WERI-Rb-1 (cell line): ENCODE results near the gene ECI1.

Experiments used
- DNase-seq: peaks from one replicate; pipeline ENCODE4 v3.0.0-alpha.2; 2020
- H3K27ac ChIP-seq: fragments of 250-450 bp; sonication (Bioruptor Pico); 2 replicates; pipeline ENCODE4 v1.5.1; 2020; ENCODE audit warnings: mild to moderate bottlenecking, moderate library complexity
- H3K27me3 ChIP-seq: fragments of 250-450 bp; sonication (Bioruptor Pico); 2 replicates; pipeline ENCODE4 v1.5.1; 2021; ENCODE audit warnings: mild to moderate bottlenecking, low read depth, moderate library complexity; ENCODE audit not compliant: insufficient read depth, severe bottlenecking
- H3K36me3 ChIP-seq: fragments of 250-450 bp; sonication (Bioruptor Pico); 2 replicates; pipeline ENCODE4 v1.5.1; 2020; ENCODE audit warnings: mild to moderate bottlenecking, moderate library complexity
- H3K4me3 ChIP-seq: 2 replicates; pipeline ENCODE4 v1.5.1; 2011; ENCODE audit warnings: low read depth, mild to moderate bottlenecking, control low read depth, low read length
- H3K9me3 ChIP-seq: fragments of 250-450 bp; sonication (Bioruptor Pico); 2 replicates; pipeline ENCODE4 v1.5.1; 2021; ENCODE audit warnings: mild to moderate bottlenecking, moderate library complexity; ENCODE audit not compliant: severe bottlenecking
- CTCF ChIP-seq: IDR thresholded peaks from 2 replicates; pipeline ENCODE4 v1.5.1; 2011; ENCODE audit warnings: low read depth, mild to moderate bottlenecking, control low read depth, inconsistent platforms, low read length

The ECI1 gene

GRCh38 chr16:2230376-2230775, 21.0 kb downstream of the ECI1 start:
- Histone ChIP-seq H3K9me3 (no peaks in the 10 kb centered on the region), H3K4me3 (no peak overlapping the region), H3K27me3 (no peaks in the 10 kb centered on the region), H3K36me3 (peaks cover 88% of the 10 kb centered on the region), H3K27ac (no peak overlapping the region)
- no peak for TF ChIP-seq CTCF
- DNase-seq, result no peak

GRCh38 chr16:2229632-2230250, 21.6 kb downstream of the ECI1 start:
- Histone ChIP-seq H3K9me3 (no peaks in the 10 kb centered on the region), H3K27me3 (no peaks in the 10 kb centered on the region), H3K27ac (no peak overlapping the region), H3K4me3 (no peak overlapping the region), H3K36me3 (peaks cover 88% of the 10 kb centered on the region)
- no peak for DNase-seq
- TF ChIP-seq CTCF, result no peak

- Histone ChIP-seq H3K9me3 (no peaks in the 10 kb centered on the region), H3K27ac (no peak overlapping the region), H3K4me3 (no peak overlapping the region), H3K36me3 (peaks cover 90% of the 10 kb centered on the region), H3K27me3 (no peaks in the 10 kb centered on the region)
- no peak for TF ChIP-seq CTCF
- DNase-seq, result no peak
Observed at GRCh38 chr16:2229091-2229490, 22.3 kb downstream of the ECI1 start.

- H3K4me3 ChIP-seq, result no peak overlapping the region
- H3K27me3 ChIP-seq, result no peaks in the 10 kb centered on the region
- no peak overlapping the region for H3K27ac ChIP-seq
- peaks cover 87% of the 10 kb centered on the region for H3K36me3 ChIP-seq
- no peaks in the 10 kb centered on the region for H3K9me3 ChIP-seq
- no peak for DNase-seq
- TF ChIP-seq CTCF, result no peak
Observed at GRCh38 chr16:2228161-2228824, 23.1 kb downstream of the ECI1 start.

GRCh38 chr16:2226918-2227317, 24.5 kb downstream of the ECI1 start:
- TF ChIP-seq CTCF, result no peak
- H3K9me3 ChIP-seq, result no peaks in the 10 kb centered on the region
- no peak overlapping the region for H3K27ac ChIP-seq
- no peaks in the 10 kb centered on the region for H3K27me3 ChIP-seq
- peaks cover 73% of the 10 kb centered on the region for H3K36me3 ChIP-seq
- no peak overlapping the region for H3K4me3 ChIP-seq
- no peak for DNase-seq

GRCh38 chr16:2226245-2226793, 25.1 kb downstream of the ECI1 start:
- H3K4me3 ChIP-seq, result no peak overlapping the region
- no peaks in the 10 kb centered on the region for H3K27me3 ChIP-seq
- H3K27ac ChIP-seq, result no peak overlapping the region
- peaks cover 67% of the 10 kb centered on the region for H3K36me3 ChIP-seq
- no peak for TF ChIP-seq CTCF
- H3K9me3 ChIP-seq, result no peaks in the 10 kb centered on the region
- DNase-seq, result no peak
